ENCODE results near the gene IFNLR1.

The IFNLR1 gene

DNA sequence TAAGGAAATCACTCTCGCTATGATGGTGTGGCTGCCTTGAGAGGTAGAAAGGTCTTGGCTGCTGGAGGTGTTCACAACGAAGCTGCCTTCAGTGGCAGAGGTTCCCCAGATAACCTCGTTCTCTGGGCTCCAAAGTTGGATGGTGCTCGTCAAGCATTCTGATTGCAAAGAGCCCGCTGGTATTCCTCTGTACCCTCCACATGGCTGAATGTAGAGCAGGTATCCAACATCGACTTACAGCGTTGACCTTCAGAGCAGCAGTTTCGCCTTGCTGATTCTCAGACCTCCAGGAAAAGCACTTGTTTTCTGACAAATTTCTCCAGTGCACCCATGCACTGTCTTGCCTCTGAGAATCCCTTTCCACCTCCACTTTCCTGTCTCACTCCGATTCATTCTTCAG lies 39.9 kb downstream of the IFNLR1 start:
- no peak for DNase-seq

DNA sequence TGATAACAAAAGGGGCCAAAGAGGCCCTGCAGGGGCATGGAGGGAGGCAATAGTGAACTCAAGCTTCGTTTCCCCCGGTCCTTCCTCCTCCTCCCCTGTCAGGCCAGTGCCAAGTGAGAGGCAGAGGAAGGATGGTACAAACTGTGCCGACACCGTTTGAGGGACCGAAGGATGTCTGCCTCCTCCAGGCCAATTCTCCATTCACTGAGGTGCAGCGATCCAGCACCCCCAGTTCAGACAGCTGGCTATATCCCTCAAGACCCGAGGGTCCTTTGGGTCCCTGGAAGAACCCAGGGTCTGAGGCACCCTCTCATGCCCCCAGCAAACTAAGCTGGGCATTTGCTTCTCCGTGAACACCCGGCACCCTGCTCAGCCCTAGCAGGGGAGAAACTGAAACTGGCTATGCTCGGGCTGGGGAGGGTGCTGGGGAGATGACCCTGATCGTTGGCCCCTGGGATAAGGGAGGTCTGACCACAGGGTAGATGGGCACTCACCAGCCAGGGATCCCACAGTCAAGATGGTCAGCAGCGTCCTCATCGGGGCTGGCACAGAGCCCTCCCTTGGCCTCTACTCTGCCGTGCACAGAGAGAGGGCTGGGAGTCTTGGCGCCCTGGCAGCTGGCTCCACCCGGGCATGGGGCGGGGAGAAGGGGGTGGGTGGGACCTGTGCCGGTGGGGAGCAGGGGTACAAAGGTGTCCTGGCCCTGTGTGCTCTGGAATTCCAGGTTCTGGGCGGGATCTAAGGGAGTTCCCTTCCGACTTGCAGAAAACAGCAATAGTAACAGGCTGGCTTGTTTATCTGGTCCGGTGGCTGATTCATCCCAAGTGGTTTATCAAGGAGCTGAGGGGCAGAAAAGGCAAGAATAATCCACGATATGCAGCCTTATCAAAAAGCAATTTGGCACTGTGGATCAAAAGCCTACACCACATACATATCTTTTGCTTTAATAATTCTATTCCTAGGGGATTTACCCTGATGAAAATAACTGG lies 44.2 kb downstream of the IFNLR1 start, which contains the start of gene IL22RA1:
Gene IL22RA1, minus strand, starts transcription at position 595 of the 989 bp plus-strand sequence. Its CDS starts 58 bp downstream, at position 537.
- DNase-seq: no peak

DNA sequence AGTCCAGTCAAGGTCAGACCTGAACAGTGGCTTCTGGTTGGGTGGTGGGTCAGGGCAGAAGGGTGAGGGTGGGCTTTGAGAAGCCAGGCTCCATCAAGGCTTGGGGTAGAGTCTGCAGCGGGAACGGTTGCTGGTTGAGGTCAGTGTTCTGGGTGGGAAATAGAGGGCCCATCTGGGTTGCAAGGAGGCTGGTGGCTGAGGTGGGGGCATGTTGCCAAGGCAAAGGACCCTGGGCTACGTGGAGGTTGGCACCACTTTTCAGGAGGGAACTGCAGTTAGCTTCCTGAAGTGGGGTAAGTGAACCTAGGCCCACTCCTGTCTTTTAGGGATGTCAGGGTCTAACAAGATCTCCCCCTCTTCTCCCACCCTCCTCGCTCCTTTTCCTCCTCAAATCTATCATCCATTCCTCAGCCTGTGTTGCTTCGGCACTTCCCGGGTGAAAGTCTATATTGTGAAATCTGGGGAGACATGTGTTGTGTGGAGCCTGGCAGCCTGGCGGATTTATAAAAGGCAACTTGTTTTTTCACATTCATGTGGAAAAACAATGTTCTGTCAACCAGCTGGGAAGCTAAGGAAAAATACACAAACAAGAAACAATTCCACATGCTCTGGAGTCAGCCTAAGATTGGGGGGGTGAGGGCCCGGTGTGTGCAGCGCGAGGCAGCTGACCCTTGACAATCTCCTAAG lies 45.6 kb downstream of the IFNLR1 start:
- DNase-seq: no peak

DNA sequence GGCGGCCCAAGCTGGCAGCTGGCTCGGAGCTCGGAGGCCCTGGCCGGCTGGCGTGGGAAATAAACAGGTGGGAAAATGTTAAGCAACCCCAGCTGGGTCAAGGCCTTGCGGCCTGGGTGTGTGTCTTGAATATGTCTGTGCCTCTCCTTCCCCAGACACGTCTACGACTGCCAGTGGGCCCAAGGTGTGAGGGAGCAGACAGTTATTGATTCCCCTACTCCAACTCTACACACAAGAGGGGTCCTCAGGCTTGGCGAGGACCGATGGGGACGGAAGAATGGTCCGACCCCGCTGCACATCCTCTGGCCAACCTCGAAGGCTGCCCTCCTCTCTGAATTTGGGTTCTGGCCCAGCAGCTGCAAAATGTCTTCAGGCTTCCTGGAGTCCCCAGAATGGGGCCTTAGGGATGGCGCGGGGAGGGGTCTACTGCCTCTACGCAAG lies 46.3 kb downstream of the IFNLR1 start:
- no peak for DNase-seq

DNA sequence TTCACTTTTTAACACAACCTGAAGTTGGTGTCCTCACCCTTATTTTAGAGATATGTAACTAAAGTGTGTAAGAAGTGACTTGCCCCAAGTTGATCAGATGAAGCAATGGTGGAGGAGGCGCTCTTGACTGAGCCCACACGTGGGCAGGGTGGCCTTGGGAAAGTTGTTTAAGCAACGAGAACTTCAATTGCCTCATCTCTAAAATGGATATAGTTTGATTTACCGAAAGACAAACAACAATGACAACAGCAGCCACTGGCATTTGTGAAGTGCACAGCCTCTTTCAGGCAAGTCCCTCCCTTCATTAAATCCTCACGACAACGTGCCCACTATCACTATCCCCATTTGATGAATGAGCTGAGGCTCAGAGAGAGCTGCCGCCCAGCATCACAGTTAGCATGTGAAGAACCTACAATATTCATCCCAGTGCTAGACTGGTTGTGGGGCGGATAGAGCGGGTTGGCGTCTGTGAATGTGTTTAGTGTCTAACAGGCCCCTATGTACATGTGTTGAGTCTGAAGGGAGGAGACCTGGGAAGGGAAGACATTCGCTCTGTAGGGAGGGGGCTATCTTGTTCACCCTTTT lies 47.2 kb downstream of the IFNLR1 start:
- DNase-seq: no peak

DNA sequence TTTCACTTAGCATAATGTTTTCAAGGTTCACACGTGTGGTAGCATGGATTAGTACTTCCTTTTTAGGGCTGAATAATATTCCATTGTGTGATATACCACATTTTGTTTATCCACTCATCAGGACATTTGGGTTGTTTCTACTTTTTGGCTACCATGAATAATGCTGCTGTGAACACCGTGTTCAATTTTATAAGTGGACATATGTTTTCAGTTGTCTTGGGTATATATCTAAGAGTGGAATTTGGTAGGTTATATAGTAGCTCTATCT lies 47.9 kb downstream of the IFNLR1 start:
- no peak for DNase-seq

DNA sequence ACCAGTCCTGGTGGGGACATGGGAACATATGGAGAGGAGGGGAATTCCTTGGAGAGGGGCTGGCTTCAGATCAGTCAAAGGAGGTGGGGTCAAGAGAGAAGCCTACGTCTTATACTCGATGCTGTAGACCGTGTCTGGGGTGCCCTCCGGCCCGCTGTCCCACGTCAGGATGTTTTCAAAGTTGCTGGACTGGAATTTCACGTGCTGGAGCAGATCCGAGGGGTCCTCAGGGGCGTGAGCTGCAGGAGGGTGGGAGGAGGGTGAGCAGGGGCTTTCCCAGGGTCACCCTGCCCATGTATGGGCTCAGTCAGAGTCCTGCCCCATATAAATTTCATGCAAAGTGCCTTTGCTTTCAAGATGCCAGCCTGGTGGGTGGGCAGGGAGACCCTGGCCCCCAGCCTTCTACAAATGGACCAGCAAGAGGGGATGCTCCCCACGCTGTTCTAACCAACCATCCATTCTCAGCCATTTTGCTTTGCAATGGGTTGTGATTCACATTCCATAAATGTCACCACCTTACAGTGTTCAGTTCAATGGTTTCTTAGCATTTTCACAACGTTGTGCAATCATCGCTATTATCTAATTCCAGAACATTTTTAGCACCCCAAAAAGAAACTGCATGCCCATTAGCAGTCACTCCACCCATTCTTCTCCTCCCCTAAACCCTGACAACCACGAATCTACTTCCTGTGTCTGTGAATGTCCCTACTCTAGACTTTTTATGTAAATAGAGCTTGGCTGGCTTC lies 48.4 kb downstream of the IFNLR1 start:
- DNase-seq: no peak

DNA sequence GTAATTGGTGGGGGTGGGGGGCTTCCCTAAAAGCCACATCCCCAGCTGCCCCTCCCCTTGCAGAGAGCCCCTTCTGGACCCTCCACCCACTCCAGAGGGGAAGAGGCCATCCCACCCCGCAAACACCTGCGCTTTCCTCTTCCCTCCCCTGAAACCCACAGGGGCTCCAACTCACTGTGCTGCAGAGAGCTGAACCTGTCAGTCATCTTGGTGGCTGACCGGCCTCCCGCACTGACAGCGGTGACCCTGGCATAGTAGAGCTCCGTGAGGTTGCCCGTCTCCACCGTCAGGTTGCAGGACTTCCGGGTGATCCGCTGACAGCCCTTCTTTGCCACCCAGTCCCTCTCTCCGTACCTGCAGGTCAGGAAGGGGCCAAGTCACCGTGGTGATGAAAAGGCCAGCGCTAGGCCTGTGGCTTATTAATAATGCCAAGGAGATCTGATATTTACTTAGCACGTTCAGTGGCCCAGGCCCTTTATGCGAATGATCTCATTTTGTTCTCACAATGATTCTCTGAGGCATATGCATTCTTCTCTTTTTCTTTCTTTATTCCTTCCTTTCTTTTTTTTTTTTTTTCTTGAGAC lies 50.0 kb downstream of the IFNLR1 start:
- no peak for DNase-seq

DNA sequence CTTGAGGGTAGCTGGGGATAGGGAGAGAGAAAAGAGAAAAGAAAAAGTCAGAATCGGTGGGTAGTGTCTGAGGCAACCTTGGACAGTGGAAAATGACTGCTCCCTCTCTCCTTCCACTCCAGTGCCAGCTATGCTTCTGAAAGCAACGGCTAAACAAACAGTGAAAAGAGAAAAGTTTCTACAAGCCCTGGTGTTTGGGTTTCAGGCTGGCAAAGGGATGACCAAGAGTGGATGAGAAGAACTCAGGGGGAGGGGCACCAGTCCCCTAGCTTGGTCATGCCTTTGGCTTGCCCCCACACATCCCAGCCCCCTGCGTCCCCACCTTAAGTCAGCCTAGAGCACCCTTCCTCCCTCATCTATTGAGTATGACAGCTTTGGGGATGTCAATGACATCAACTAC lies 52.7 kb downstream of the IFNLR1 start:
- no peak for DNase-seq

DNA sequence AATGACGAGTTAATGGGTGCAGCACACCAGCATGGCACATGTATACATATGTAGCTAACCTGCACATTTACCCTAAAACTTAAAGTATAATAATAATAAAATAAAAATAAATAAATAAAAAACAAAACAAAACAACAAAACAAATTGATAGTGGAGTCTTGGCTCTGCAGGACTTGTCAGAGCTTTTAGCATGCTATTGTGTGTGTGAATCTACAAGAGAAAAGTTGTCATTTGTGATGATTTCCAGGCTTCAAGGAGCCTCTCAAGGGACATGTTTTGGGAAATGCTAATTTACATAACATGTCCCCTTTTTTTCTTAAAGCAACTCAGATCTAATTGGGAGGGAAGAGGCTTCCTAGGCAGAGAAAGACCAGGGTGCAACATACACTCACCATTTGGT lies 53.3 kb downstream of the IFNLR1 start:
- DNase-seq: no peak

DNA sequence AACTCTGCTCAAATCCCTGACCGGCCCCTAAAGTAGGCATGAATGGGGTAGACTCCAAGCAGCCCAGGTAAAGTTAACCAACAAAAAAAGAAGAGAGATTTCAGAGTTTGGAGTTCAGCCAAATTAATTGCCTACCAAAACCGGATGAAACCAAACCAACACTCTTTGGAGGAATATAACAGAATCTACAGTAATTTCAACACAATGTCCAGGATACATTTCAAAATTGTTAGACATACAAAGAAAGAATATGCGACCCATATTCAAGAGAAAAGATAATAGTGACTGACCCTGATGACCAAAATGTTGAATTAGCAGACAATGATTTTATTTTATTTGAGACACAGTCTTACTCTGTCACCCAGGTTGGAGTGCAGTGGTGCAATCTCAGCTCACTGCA lies 56.7 kb downstream of the IFNLR1 start:
- no peak for DNase-seq

DNA sequence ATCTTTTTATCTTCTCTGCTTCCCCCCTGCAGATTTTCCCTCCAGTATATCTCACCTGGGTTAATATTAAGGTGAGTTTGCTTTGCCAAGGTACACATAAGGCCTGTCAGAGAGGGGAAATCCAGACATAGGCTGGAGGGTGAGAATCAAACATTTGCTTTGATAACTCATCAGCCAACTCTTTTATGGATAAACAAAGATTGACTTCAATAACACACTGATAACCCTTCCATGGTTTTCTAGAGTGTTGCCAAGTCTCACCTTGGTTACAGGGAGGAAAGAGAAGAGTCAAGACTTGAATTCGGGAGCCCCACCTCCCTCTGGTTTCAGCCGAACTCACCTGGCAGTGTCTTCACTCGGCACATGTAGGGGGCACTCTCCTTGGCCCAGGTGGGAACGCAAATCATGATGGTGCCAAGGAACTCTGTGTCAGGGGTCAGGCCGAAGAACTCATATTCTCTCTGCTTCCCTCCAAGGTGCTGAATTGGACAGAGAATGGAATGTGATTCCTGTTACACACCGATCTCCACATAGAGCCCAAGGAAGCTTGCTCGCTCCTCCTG lies 59.2 kb downstream of the IFNLR1 start:
- DNase-seq: no peak

DNA sequence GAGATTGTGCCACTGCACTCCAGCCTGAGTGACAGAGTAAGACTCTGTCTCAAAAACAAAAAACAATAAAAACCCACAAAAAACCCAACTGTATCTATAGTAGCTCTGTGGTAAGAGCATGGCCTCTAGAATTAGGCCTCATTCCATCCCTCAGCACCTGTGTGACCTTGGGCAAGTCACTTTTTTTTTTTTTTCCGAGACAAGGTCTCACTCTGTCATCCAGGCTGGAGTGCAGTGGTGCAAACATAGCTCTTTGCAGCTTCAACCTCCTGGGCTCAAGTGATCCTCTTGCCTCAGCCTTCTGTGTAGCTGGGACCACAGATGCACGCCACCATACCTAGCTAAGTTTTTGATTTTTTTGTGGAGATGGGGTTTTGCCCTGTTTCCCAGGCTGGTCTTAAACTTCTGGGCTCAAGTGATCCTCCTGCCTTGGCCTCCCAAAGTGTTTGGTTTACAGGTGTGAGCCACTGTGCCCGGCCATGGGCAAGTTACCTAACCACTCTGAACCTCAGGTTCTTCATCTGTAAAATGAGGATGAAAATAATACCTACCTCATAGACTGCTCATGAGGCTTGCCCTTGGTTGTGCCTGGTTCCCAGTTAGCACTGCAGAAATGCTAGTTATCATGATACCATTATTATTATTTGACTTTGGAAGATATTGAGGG lies 59.8 kb downstream of the IFNLR1 start:
- no peak for DNase-seq

DNA sequence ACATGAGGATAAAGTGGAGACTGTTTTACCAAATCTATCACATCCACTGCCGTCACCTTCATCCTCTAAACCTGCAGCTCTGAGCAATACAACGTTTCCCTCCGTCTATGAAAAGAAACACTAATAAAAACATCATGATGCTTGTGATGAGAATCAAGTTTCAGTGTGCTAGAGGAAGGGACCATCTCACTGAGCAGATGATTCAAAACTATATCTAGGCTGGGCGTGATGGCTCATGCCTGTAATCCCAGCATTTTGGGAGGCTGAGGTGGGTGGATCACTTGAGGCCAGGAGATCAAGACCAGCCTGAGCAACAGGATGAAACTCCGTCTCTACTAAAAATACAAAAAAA lies 60.4 kb downstream of the IFNLR1 start:
- DNase-seq: no peak

DNA sequence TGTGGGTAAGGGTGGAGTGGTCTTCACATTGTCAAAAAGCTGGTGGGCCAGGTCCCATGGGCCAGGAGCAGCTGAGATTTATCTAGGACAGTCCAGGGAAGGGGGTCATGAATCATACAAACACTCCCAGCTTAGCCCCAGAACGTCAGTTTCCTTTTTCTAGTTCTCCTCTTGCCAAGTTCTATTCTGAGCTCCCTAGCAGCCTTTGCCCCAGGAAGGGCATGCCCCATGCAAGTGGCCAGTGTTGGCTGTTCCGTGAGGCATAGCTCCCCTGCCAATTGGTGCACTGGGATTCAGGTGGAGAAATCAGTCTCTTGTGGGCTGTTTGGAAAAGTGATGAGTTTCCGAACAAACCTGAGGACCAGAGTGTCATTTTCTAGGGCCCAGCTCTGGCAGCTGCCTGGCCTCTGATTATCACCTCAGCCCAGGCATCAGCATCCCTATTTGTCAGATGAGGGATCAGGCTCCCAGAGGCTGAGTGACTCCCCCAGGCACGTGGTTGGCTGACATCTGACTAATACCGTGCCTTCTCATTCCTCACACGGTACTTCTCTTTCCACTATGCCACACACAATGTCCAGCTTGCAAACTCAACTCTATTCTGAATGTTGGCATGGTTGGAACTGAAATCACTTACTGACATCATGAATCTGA lies 60.9 kb downstream of the IFNLR1 start:
- DNase-seq: no peak

DNA sequence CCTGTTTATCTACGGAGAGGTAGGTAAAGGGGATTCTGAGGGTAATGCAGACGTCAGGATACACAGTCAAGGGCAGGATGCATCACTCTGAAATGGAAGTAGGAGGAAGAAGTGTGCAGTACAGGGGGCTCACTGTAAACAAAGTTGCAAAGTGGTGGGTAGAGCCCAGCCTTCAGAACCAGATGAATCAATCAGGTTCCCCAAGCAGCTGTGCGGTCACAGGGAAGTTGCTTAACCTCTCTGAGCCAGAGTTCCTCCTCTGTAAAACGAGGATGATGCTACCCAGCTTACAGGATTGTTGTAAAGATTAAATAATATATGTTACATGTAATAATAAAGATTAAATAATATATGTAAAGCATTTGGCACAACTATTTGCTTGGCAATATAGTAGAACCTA lies 61.6 kb downstream of the IFNLR1 start:
- DNase-seq: no peak

DNA sequence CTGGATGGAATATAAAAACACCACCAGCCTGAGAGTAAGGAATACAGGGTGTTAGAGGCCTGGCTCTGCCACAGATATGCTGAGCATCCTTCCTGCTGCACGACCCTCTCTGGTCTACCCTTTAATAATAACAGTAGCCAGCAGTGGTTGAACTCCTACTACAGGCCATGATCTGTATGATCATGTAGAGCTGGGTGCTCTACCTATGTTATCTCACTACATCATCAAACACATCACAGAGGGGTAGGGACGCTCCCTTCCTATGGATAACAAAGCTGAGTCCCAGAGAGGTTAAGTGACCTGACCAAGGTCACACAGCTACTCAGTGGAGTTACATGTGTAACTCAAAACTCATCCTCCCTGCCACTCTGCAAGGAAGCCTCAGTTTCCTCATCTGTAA lies 62.1 kb downstream of the IFNLR1 start:
- DNase-seq: no peak

DNA sequence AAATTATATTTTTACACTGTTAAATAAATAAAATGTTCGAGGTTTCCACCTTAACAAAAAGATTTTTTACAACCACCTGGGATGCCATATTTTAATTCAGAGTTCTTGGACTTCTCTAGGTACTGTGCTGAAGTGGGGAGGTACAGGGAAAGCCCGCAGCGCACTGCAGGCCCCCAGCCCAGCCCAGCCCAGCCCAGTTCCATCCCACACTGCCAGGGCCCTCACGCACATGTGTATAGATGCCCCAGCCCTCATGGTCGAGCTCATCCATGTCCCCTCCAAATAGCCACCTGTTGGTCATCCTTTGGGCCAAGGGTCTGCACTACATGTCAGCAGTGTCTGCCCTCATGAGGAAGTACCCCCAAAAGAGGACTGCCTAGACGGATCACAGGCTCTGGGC lies 63.5 kb downstream of the IFNLR1 start:
- no peak for DNase-seq

DNA sequence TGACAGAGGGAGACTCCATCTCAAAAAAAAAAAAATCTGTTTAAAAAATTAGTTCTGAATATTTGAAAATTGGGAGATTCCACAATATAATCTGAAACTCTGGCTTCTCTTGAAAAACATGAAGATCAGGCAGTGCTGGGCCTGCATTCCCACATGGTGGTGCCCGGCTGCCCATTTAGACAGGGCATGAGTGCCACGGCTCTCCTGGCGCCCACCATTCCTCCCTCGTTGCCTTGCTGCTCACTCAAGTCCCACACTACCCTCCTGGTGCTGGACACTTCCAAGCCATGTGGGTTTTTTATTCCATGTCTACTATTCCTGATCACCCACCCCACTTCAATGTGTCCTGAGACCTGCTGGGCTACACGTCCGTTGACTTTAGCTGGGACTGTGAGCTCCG lies 64.3 kb downstream of the IFNLR1 start:
- DNase-seq: no peak

DNA sequence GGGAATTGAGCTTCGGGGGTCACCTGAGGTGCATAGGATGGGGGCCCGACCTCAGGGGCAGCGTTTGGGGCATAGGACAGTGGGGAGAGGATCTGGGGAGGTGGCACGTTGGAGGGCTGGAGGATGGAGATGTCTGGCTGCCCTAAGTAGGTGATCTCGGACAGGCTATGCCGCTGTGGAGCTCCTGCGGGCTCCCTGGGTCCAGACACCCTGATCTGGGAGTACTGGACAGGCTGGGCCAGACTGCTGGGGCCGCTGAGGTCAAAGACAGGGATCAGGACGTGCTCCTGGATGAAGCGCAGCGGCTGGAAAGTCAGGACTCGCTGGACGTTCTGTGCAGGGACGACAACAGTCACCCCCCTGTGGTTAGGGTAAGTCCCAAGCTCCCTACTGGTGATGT lies 65.7 kb downstream of the IFNLR1 start:
- no peak for DNase-seq

DNA sequence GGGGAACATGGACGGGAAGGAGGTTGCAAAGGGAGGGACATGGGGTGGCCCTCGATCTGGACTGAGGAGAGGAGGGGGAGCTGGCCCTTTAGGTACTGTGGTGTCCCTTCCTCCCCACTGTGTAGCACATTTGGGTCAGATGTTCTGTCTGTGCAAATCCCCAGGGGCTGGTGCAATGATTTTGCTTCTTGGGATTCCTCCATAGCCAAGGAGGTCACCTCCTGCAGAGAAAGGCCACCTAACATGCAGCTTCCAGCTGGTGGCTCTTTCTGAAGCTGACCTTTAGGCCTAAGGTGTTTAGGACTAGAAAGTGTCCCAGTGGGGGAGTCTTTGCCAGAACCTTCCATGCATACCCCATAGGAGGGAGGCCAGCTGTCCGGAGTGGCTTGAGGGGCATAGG lies 66.1 kb downstream of the IFNLR1 start:
- DNase-seq: no peak

Measured in hematopoietic multipotent progenitor cell treated with erythropoietin and hydrocortisone succinate and interleukin-3 and kit ligand, for 8 days (in vitro differentiated cells).